Kidney epithelial cell (primary cell): ENCODE data around the gene ZFP64. TPM values are rescaled to one million over a fixed set of nuclear protein-coding genes. Genes with fewer than 3 reads are reported as not detected.

Experiments used
- DNase-seq: peaks from one replicate; pipeline ENCODE4 v3.0.0-alpha.2; 2010; ENCODE audit warnings: low read depth
- H3K27me3 ChIP-seq: 2 replicates; pipeline ENCODE4 v1.6.0; 2011; ENCODE audit warnings: low read length; ENCODE audit not compliant: control insufficient read depth, insufficient read depth
- H3K36me3 ChIP-seq: 2 replicates; pipeline ENCODE4 v1.5.1; 2011; ENCODE audit warnings: low read length; ENCODE audit not compliant: control insufficient read depth, insufficient read depth
- H3K4me3 ChIP-seq: 2 replicates; pipeline ENCODE4 v1.5.1; 2011; ENCODE audit warnings: low read depth, mild to moderate bottlenecking, control low read depth, low read length
- total RNA-seq: library from RNA; depleted of rRNA; stranded (reverse); fragments of >200 nt; gene quantifications from 2 replicates; pipeline ENCODE4 v1.2.3, GENCODE V29; 2015
- TF ChIP-seq, protein P1 (sequence below): IDR thresholded peaks from 2 replicates; pipeline ENCODE4 v1.5.1; 2011; ENCODE audit warnings: mild to moderate bottlenecking, moderate library complexity, low read length, control low read depth, inconsistent platforms; ENCODE audit not compliant: insufficient read depth, poor library complexity, severe bottlenecking

ZFP64 gene
- total RNA-seq, 1 donor from 2014 or later, result 49.6 TPM

DNA sequence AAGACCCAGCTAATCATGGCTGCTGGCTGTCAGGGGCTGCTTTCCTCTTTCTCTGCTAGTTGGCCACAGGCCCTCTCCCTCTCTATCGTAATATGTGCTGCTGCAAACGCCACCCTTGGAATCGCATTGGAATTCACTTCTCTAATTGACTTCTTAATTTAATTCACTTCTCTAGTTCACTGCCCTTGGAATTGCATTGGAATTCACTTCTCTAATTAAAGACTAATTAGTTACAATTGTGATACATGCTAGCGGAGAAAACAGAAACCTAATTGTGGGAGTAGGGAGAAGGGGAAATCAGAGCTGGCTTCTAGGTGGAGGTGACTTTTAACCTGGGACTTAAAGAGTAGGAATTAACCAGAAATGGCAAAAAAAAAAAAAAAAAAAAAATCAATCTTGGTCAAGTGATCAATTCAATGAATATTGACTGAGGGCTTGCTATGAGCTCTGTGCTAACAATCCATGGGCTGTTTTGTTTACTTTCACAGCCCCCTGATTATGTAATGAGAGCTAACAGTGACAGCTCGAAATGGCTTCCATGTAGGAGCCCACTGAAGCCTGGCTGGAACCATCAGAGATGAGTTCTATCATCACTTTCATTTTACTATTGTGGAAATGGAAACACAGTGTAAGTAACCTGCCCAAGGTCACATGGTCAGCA, 11.3 kb downstream of the ZFP64 start:
- Histone ChIP-seq H3K4me3 (no peak overlapping the region), H3K27me3 (no peaks in the 10 kb centered on the region), H3K36me3 (no peaks in the 10 kb centered on the region)
- TF ChIP-seq, protein P1, sequence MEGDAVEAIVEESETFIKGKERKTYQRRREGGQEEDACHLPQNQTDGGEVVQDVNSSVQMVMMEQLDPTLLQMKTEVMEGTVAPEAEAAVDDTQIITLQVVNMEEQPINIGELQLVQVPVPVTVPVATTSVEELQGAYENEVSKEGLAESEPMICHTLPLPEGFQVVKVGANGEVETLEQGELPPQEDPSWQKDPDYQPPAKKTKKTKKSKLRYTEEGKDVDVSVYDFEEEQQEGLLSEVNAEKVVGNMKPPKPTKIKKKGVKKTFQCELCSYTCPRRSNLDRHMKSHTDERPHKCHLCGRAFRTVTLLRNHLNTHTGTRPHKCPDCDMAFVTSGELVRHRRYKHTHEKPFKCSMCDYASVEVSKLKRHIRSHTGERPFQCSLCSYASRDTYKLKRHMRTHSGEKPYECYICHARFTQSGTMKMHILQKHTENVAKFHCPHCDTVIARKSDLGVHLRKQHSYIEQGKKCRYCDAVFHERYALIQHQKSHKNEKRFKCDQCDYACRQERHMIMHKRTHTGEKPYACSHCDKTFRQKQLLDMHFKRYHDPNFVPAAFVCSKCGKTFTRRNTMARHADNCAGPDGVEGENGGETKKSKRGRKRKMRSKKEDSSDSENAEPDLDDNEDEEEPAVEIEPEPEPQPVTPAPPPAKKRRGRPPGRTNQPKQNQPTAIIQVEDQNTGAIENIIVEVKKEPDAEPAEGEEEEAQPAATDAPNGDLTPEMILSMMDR, result no peak
- no peak for DNase-seq

DNA sequence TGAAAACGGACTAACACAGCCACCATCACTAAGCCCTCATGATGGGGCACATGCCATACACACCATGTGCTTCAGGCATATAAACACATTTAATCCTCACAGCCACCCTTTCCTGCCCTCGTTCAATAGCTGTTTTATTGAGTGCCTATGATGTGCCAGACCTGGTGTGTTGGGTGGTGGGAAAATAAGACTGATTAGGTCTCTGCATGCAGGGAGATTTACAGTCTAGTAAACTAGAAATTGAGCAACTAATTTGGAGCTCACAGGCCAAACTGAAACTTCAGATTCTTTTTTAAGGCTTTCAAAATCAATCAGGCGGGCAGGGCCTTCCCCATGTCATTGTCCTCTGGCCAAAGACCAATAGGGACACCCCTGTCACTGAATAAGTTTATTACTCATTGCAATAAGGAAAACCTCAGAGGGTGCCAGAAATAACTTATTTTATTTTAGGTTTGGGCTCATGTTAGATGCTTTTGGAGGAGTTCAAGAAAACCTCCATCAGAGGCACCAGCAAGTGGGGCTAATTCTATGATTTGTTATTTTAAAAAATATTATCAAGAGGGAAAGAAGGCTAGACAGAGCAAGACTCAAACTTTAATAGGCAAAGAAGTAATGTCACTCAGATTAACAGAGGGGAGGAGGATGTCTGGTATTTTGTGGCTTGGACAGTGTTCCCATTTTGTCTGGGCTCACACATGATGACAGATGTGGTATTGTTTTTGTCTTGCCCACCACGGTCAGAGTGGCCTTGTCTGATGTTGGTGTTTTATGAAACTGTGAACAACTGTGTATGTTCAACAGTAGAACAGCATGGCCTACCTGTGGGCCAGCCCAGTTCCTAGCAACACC, 12.0 kb downstream of the ZFP64 start:
- no peaks in the 10 kb centered on the region for H3K36me3 ChIP-seq
- H3K4me3 ChIP-seq, result no peak overlapping the region
- DNase-seq, result no peak
- no peaks in the 10 kb centered on the region for H3K27me3 ChIP-seq
- TF ChIP-seq, protein P1, result no peak

DNA sequence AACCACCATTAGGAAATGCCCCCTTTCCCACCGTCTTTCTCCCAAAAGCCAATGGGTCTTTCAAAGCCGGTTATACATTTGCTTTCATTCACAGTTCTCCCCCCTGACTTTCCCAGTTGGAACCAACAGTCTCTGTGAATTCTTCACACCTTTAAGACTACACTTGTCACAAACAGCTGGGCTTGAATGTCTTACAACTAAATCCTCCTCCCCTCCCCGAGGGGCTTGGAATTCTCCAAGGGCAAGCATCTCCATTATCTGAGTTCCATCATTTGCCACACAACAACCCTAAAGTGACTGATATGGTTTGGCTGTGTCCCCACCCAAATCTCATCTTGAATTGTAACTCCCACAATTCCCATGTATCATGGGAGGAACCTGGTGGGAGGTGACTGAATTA, 12.9 kb downstream of the ZFP64 start:
- TF ChIP-seq, protein P1, result no peak
- H3K36me3 ChIP-seq, result no peaks in the 10 kb centered on the region

DNA sequence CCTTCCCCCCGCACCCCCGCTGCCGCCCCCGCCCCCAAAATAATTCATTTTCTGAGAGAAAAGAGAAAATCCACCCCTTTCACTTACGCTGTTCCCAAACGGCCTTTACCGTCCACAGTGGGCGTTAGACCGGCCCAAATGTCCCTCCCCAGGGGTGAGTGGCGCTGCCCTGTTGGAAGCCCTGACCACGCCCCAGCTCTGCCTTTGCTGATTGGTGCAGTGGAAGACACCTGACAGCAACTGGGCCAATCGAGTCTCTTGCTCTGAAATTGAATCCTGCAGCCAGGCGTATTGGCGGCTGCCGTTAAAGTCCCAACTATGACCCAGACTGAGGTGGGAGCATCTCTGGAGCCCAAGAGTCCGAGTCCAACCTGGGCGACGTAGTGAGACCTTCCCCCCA, 15.7 kb downstream of the ZFP64 start:
- H3K36me3 ChIP-seq, result no peaks in the 10 kb centered on the region
- H3K27me3 ChIP-seq, result no peaks in the 10 kb centered on the region
- TF ChIP-seq, protein P1, result no peak
- DNase-seq, result no peak
- no peak overlapping the region for H3K4me3 ChIP-seq

More for the DNA sequence above, 12.9 kb downstream of the ZFP64 start:
- H3K4me3 ChIP-seq, result no peak overlapping the region
- H3K27me3 ChIP-seq, result no peaks in the 10 kb centered on the region
- no peak for DNase-seq

DNA sequence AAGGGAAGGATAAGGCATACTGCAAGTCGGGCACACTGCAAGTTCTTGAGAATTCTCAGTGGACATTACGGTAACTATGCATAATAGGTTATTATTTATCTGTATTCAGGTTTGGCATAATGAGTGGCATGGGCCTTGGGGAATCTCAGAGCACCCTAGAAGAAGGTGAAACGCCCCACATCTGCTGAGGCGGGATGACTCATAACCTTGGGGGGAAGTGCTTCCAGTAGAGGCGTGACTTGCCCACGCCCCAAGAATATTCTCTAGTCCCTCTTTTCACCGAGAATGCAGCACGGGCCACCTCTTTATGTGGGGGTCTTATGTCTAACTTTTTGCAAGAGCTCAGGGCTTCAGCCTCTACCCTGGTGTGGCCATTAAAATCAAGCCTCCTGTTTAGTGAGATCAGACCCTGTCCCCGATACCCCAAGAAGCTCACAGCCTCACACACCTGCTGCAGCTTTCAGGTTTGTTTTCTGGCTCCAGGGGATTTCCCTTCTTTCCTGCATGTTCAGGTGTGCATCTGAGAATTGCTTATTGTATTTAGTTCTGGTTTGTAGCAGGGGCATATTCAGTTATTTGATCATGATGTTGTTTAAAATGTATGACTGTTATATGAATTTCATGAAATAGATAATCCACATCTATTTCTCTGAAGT, 19.1 kb downstream of the ZFP64 start:
- TF ChIP-seq, protein P1, result no peak
- Histone ChIP-seq H3K36me3 (no peaks in the 10 kb centered on the region), H3K4me3 (no peak overlapping the region), H3K27me3 (no peaks in the 10 kb centered on the region)
- no peak for DNase-seq
